GM12878 (cell line): ENCODE measurements around the gene CANT1. TPM values are rescaled to one million over a fixed set of nuclear protein-coding genes. Genes with fewer than 3 reads are reported as not detected.

Source experiments
- ATAC-seq: fragments of 200-7000 bp; cut with Tn5 transposase; 3 replicates; pipeline ENCODE4 v1.9.1; 2020; ENCODE audit warnings: mild to moderate bottlenecking, moderate library complexity
- BruUV-seq: library from RNA; stranded (reverse); fragments of 400-500 nt; replicated peaks from 2 replicates; lab custom pipeline; 2021; lab: Mats Ljungman, UMichigan
- CTCF ChIA-PET: fragments of 300-600 bp; sonication (Branson Sonifier 250); formaldehyde crosslinking; extraction: SDS; loops from one replicate; lab custom pipeline; 2021; ENCODE audit warnings: inconsistent platforms; lab: Yijun Ruan, JAX
- POLR2A ChIA-PET: fragments of 350-600 bp; formaldehyde crosslinking; extraction: SDS; loops from one replicate; lab custom pipeline; 2021; ENCODE audit warnings: inconsistent platforms; lab: Charles Lee
- RAD21 ChIA-PET: fragments of 300-600 bp; sonication (Branson Sonifier 250); formaldehyde crosslinking; loops from one replicate; lab custom pipeline; 2023; ENCODE audit warnings: antibody characterized with exemption; ENCODE audit not compliant: unreplicated experiment; lab: Charles Lee
- SMC1A ChIA-PET: fragments of 300-600 bp; sonication (Branson Sonifier 250); formaldehyde crosslinking; loops from one replicate; lab custom pipeline; 2023; ENCODE audit not compliant: unreplicated experiment, uncharacterized antibody; lab: Charles Lee
- DNase-seq: peaks from one replicate; pipeline ENCODE4 v3.0.0-alpha.2; 2011; ENCODE audit warnings: low read depth, low spot score
- FAIRE-seq: peaks from 3 replicates; lab custom pipeline; 2011; peaks lifted over from hg19 to GRCh38; lab: Jason Lieb, UNC
- H2AFZ ChIP-seq: 2 replicates; pipeline ENCODE4 v1.6.0; 2011; ENCODE audit warnings: low read depth, low read length, control low read depth; ENCODE audit not compliant: control insufficient read depth
- H3K27ac ChIP-seq: 2 replicates; pipeline ENCODE4 v1.5.1; 2011; ENCODE audit warnings: control low read depth; ENCODE audit not compliant: control insufficient read depth, insufficient read depth
- H3K27me3 ChIP-seq, 2 experiments: replicated peaks in 1 of 2; 2 replicates each; pipeline versions ENCODE4 v1.6.0 to v1.6.1; 2011; ENCODE audit warnings: low read length in 1 of 2; ENCODE audit not compliant: control insufficient read depth in 2 of 2, insufficient read depth in 2 of 2
- H3K36me3 ChIP-seq, 2 experiments: 2 replicates each; pipeline ENCODE4 v1.5.1; 2011; ENCODE audit warnings: low read length in 1 of 2; ENCODE audit not compliant: control insufficient read depth in 2 of 2, insufficient read depth in 2 of 2
- H3K4me1 ChIP-seq: 2 replicates; pipeline ENCODE4 v1.6.1; 2011; ENCODE audit warnings: mild to moderate bottlenecking, low read length, moderate library complexity, mixed read lengths; ENCODE audit not compliant: control insufficient read depth, insufficient read depth
- H3K4me2 ChIP-seq: 2 replicates; pipeline ENCODE4 v1.6.0; 2011; ENCODE audit warnings: control low read depth; ENCODE audit not compliant: control insufficient read depth, insufficient read depth
- H3K4me3 ChIP-seq: fragments of 200-600 bp; sonication (generic); 2 replicates; pipeline ENCODE4 v1.5.1; 2016
- H3K79me2 ChIP-seq: 2 replicates; pipeline ENCODE4 v1.6.0; 2011; ENCODE audit warnings: low read length; ENCODE audit not compliant: control insufficient read depth, insufficient read depth
- H3K9ac ChIP-seq: 2 replicates; pipeline ENCODE4 v1.8.0; 2011; ENCODE audit warnings: low read length, control low read depth, mixed read lengths; ENCODE audit not compliant: control insufficient read depth, insufficient read depth
- H3K9me3 ChIP-seq: replicated peaks from 3 replicates; pipeline ENCODE4 v1.5.1; 2011; ENCODE audit warnings: mild to moderate bottlenecking, low read length; ENCODE audit not compliant: control insufficient read depth, insufficient read depth
- H4K20me1 ChIP-seq: 2 replicates; pipeline ENCODE4 v1.6.0; 2011; ENCODE audit not compliant: control insufficient read depth, insufficient read depth
- BCL11A ChIP-seq: IDR thresholded peaks from 2 replicates; pipeline ENCODE4 v1.6.1; 2011; ENCODE audit warnings: low read depth, low read length
- GATAD2B ChIP-seq: fragments of 450-650 bp; conservative IDR thresholded peaks from 2 replicates; pipeline ENCODE4 v1.6.1; 2017; ENCODE audit warnings: low read depth, mild to moderate bottlenecking, moderate library complexity
- IRF4 ChIP-seq: IDR thresholded peaks from 2 replicates; pipeline ENCODE4 v1.6.1; 2011; ENCODE audit warnings: low read depth, low read length
- MEF2A ChIP-seq: IDR thresholded peaks from 2 replicates; pipeline ENCODE4 v1.6.1; 2011; ENCODE audit warnings: low read depth, mild to moderate bottlenecking, low read length, moderate library complexity; ENCODE audit not compliant: insufficient read depth
- MEF2B ChIP-seq: fragments of 450-650 bp; IDR thresholded peaks from 2 replicates; pipeline ENCODE4 v1.6.1; 2018; ENCODE audit warnings: mild to moderate bottlenecking, moderate library complexity; ENCODE audit not compliant: partially characterized antibody, poor library complexity, severe bottlenecking
- MYC ChIP-seq: IDR thresholded peaks from 2 replicates; pipeline ENCODE4 v1.6.1; 2011; ENCODE audit warnings: mild to moderate bottlenecking, low read length, moderate library complexity, inconsistent platforms; ENCODE audit not compliant: insufficient read depth, insufficient replicate concordance, insufficient read length, severe bottlenecking
- NR2C2 ChIP-seq: IDR thresholded peaks from 2 replicates; pipeline ENCODE4 v1.6.1; 2011; ENCODE audit warnings: borderline replicate concordance, low read depth; ENCODE audit not compliant: control insufficient read depth, insufficient read length
- PBX3 ChIP-seq: IDR thresholded peaks from 2 replicates; pipeline ENCODE4 v1.6.1; 2011; ENCODE audit warnings: mild to moderate bottlenecking, low read depth, low read length, moderate library complexity; ENCODE audit not compliant: insufficient replicate concordance
- POU2F2 ChIP-seq: IDR thresholded peaks from 3 replicates; pipeline ENCODE4 v1.6.1; 2011; ENCODE audit warnings: low read depth, mild to moderate bottlenecking, low read length, borderline replicate concordance
- RELA ChIP-seq: fragments of 450-650 bp; IDR thresholded peaks from 2 replicates; pipeline ENCODE4 v1.8.0; 2014; ENCODE audit warnings: borderline replicate concordance; ENCODE audit not compliant: partially characterized antibody
- SRF ChIP-seq, 2 experiments: IDR thresholded peaks; 2 replicates each; pipeline ENCODE4 v1.6.1; 2011; ENCODE audit warnings: low read depth in 2 of 2, low read length in 2 of 2, mild to moderate bottlenecking in 1 of 2, moderate library complexity in 1 of 2
- TBL1XR1 ChIP-seq: IDR thresholded peaks from 2 replicates; pipeline ENCODE4 v1.6.1; 2012; ENCODE audit warnings: low read depth, low read length, improper control_type of control experiment
- ZNF622 ChIP-seq: fragments of 450-650 bp; IDR thresholded peaks from 2 replicates; pipeline ENCODE4 v1.6.1; 2017; ENCODE audit warnings: mild to moderate bottlenecking, inconsistent platforms
- WGBS: methylation state at CpG from one replicate; pipeline ENCODE4 v1.1.6; 2016; ENCODE audit warnings: low lambda C conversion rate; ENCODE audit not compliant: insufficient replicate concordance, insufficient coverage; ENCODE audit errors: missing lambda C conversion rate; 5-methylcytosine and 5-hydroxymethylcytosine counted together
- in situ Hi-C: fragments of 300-500 bp; cut with MboI; formaldehyde crosslinking; loops from 9 replicates; pipeline ENCODE4 v1.14.3; 2018; ENCODE audit warnings: mixed read lengths
- intact Hi-C: fragments of 100-400 bp; cut with micrococcal nuclease; formaldehyde crosslinking; loops from one replicate; pipeline ENCODE4 v1.14.2; 2022; ENCODE audit not compliant: unreplicated experiment
- polyA plus RNA-seq, 11 experiments: library from polyadenylated mRNA; depleted of rRNA in 4 of 11; unstranded in 6 of 11; stranded (reverse) in 5 of 11; fragments of >200 nt; fragmentation: Nextera tagmentation in 4 of 11; fragmentation: Illumina TruSeq in 1 of 11; extraction: Ambion mirVana in 4 of 11; extraction: Trizol in 1 of 11; gene quantifications; 1 replicate in 1 of 11; 2 replicates in 10 of 11; pipeline versions ENCODE4 v1.2.1 to v1.2.3, GENCODE V29; 2011 to 2016; ENCODE audit warnings: inconsistent platforms in 2 of 11, missing spikeins in 2 of 11, low read depth in 1 of 11
- total RNA-seq, 4 experiments: library from RNA; depleted of rRNA in 3 of 4; stranded (reverse); fragments of >200 nt in 3 of 4; fragmentation: Illumina TruSeq in 1 of 4; extraction: Trizol in 1 of 4; gene quantifications; 2 replicates each; pipeline versions ENCODE4 v1.2.1 to v1.2.3, GENCODE V29; 2013 to 2021
- TF ChIP-seq, protein P1 (sequence below): fragments of 450-650 bp; IDR thresholded peaks from 2 replicates; pipeline ENCODE4 v1.6.1; 2018; ENCODE audit warnings: mild to moderate bottlenecking, low read depth, moderate library complexity; ENCODE audit not compliant: partially characterized antibody

The CANT1 gene
- total and polyA plus RNA-seq, 10 of the 15 experiments (the other 5 are each of a cell fraction or from before 2014, with no cell fraction given), result 2.2 to 59.2 (median 20.2) TPM

- no peak for FAIRE-seq
- RAD21 ChIA-PET, result no interaction called here
These were observed 14.4 kb downstream of the CANT1 start for GRCh38 chr17:78995022-78995760.

More at GRCh38 chr17:78995022-78995760, 14.4 kb downstream of the CANT1 start:
- BruUV-seq, result no TSS peak
- in situ Hi-C loops (no loop called here), intact Hi-C loops (no loop called here)
- DNase-seq (no peak), ATAC-seq (no peak)
- H3K9me3 ChIP-seq, result no peaks in the 10 kb centered on the region; the same call in 2 of the 3 replicates
- H3K4me3 ChIP-seq, result no peak overlapping the region
- no peaks in the 10 kb centered on the region for H3K79me2 ChIP-seq
- WGBS, result 97% methylated on average over 27 of the region's 34 CpGs
- ChIA-PET SMC1A (no interaction called here), POLR2A (no interaction called here), CTCF (no interaction called here)
- H3K27me3 ChIP-seq, result no peaks in the 10 kb centered on the region
- H3K4me1 ChIP-seq, result no peaks in the 10 kb centered on the region
- no peak overlapping the region for H2AFZ ChIP-seq
- no peak overlapping the region for H3K4me2 ChIP-seq
- H3K36me3 ChIP-seq, result peaks cover 13 to 26% of the 10 kb centered on the region in 2 experiments
- no peak overlapping the region for H3K27ac ChIP-seq
- H3K9ac ChIP-seq, result no peak overlapping the region
- TF ChIP-seq BCL11A (no peak), PBX3 (no peak), GATAD2B (no peak), MEF2A (no peak), MYC (no peak), TBL1XR1 (no peak), RELA (no peak), NR2C2 (no peak), IRF4 (no peak), POU2F2 (no peak), SRF (IDR thresholded peaks at IDR 0.05; ENCODE audit: low read depth in 2 of 2, low read length in 2 of 2) (no peak), MEF2B (no peak), ZNF622 (no peak)
- TF ChIP-seq, protein P1, sequence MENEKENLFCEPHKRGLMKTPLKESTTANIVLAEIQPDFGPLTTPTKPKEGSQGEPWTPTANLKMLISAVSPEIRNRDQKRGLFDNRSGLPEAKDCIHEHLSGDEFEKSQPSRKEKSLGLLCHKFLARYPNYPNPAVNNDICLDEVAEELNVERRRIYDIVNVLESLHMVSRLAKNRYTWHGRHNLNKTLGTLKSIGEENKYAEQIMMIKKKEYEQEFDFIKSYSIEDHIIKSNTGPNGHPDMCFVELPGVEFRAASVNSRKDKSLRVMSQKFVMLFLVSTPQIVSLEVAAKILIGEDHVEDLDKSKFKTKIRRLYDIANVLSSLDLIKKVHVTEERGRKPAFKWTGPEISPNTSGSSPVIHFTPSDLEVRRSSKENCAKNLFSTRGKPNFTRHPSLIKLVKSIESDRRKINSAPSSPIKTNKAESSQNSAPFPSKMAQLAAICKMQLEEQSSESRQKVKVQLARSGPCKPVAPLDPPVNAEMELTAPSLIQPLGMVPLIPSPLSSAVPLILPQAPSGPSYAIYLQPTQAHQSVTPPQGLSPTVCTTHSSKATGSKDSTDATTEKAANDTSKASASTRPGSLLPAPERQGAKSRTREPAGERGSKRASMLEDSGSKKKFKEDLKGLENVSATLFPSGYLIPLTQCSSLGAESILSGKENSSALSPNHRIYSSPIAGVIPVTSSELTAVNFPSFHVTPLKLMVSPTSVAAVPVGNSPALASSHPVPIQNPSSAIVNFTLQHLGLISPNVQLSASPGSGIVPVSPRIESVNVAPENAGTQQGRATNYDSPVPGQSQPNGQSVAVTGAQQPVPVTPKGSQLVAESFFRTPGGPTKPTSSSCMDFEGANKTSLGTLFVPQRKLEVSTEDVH, result no peak
- H4K20me1 ChIP-seq, result peaks cover 5% of the 10 kb centered on the region; the same call in 1 of the 2 replicates
